ENCODE measurements around the gene HIPK1. TPM values are rescaled to one million over a fixed set of nuclear protein-coding genes. Genes with fewer than 3 reads are reported as not detected.
"Not testable (repeated sequence)": the region's sequence is repeated elsewhere in the genome, so short reads cannot be mapped to it uniquely, and the experiment has no call there.

Gene HIPK1
- total RNA-seq, 2 donors from 2014 or later, result 50.1 to 58.1 TPM

DNA sequence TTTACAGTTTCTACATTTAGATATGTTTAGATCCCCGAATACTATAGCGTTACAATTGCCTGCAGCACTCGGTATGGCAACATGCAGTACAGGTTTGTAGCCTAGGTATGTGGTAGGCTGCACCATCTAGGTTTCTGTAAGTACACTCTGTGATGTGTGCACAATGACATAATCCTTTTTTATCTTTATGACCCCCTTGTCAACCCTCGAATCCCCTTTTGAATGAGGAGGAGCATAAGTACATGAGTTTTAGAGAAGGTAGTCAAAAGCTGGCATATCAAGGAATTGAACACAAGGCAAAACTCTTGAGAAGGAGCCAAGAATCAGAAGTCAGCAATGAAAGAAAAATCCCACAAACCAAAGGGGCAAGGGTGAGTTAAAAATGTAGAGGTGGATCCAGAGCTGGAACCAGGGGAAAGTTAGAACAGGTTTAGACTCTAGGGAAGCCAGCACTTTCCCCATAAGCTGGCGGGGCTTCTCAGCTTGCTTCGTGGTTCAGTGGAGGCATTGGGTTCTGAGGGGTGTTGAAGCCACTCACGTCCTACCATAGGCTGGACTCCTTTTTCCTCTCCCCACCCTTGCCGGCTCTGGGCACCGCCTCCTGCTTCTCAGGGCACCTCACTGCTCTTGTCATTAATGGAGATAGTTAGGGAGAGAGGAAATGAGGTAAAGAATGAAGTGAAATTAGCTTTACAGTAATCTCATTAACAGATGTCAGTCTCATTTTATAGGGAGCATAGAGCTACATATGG lies 81.5 kb downstream of the HIPK1 start:
- Histone ChIP-seq H3K4me3 (no peak overlapping the region), H3K9me3 (no peaks in the 10 kb centered on the region), H3K27ac (no peak overlapping the region), H3K4me1 (no peaks in the 10 kb centered on the region), H3K27me3 (no peaks in the 10 kb centered on the region), H3K36me3 (no peaks in the 10 kb centered on the region)
- TF ChIP-seq, protein P1, sequence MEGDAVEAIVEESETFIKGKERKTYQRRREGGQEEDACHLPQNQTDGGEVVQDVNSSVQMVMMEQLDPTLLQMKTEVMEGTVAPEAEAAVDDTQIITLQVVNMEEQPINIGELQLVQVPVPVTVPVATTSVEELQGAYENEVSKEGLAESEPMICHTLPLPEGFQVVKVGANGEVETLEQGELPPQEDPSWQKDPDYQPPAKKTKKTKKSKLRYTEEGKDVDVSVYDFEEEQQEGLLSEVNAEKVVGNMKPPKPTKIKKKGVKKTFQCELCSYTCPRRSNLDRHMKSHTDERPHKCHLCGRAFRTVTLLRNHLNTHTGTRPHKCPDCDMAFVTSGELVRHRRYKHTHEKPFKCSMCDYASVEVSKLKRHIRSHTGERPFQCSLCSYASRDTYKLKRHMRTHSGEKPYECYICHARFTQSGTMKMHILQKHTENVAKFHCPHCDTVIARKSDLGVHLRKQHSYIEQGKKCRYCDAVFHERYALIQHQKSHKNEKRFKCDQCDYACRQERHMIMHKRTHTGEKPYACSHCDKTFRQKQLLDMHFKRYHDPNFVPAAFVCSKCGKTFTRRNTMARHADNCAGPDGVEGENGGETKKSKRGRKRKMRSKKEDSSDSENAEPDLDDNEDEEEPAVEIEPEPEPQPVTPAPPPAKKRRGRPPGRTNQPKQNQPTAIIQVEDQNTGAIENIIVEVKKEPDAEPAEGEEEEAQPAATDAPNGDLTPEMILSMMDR (IDR thresholded peaks at IDR 0.05), result no peak
- no peak for DNase-seq (ENCODE audit: low spot score)

DNA sequence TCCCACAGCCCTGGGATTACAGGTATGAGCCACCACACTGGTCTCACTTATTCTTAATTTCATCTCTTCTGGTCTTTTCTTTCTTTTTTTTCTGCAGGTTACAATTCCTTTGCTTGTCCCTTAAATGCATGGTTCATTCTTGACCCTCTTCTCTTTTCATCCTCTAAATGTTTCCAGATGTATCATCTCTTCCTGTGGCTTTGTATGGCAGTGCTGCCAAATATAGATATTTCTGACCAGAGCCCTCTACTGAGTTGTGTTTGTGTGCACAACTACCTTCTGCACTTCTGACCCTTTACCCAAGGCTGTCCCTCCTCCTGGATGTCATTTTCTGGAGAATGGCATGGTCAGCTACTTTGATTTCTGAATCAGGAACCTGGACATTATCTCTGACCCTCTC lies 82.7 kb downstream of the HIPK1 start:
- Histone ChIP-seq H3K9me3 (no peaks in the 10 kb centered on the region), H3K36me3 (no peaks in the 10 kb centered on the region), H3K27ac (no peak overlapping the region), H3K4me1 (no peaks in the 10 kb centered on the region), H3K27me3 (no peaks in the 10 kb centered on the region), H3K4me3 (no peak overlapping the region)
- TF ChIP-seq, protein P1 (IDR thresholded peaks at IDR 0.05), result no peak
- no peak for DNase-seq (ENCODE audit: low spot score)

DNA sequence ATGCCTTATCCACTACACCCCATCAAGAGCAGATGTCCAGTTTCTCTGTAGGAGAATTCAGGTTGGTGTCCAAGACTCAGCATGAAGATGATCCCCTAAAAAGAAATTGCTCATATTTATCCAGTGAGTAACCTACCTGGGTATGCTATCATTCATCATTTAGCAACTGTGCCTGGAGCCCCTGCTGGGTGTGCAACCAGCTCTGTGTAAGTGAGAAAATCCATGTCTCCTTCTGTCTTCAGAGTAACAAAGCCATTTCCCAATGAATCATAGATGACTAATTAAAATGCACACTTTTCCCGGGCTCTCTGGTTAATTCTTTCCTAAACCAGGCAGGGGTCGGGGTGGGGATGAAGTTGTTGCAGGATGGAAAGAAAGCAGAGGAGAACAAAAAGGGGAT lies 86.0 kb downstream of the HIPK1 start:
- no peaks in the 10 kb centered on the region for H3K27me3 ChIP-seq
- H3K36me3 ChIP-seq, result no peaks in the 10 kb centered on the region
- no peaks in the 10 kb centered on the region for H3K4me1 ChIP-seq
- H3K27ac ChIP-seq, result no peak overlapping the region
- TF ChIP-seq, protein P1 (IDR thresholded peaks at IDR 0.05), result no peak
- no peak for DNase-seq (ENCODE audit: low spot score)
- no peaks in the 10 kb centered on the region for H3K9me3 ChIP-seq
- no peak overlapping the region for H3K4me3 ChIP-seq

DNA sequence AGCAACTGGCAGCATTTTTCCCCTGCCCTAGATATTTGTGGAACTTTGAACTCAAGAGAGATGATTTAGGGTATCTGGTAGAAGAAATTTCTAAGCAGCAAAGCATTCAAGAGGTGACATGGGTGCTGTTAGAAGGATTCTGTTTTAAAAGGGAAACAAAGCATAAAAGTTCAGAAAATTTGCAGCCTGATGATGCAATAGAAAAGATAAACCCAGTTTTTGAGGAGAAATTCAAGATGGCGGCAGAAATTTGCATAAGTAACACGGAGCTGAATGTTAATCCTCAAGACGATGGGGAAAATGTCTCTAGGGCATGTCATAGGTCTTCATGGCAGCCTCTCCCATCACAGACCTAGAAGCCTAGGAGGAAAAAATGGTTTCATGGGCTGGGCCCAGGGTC lies 90.6 kb downstream of the HIPK1 start:
- H3K9me3 ChIP-seq; H3K4me3 ChIP-seq; H3K36me3 ChIP-seq; H3K4me1 ChIP-seq; DNase-seq (ENCODE audit: low spot score); H3K27ac ChIP-seq; H3K27me3 ChIP-seq: not testable (repeated sequence)

DNA sequence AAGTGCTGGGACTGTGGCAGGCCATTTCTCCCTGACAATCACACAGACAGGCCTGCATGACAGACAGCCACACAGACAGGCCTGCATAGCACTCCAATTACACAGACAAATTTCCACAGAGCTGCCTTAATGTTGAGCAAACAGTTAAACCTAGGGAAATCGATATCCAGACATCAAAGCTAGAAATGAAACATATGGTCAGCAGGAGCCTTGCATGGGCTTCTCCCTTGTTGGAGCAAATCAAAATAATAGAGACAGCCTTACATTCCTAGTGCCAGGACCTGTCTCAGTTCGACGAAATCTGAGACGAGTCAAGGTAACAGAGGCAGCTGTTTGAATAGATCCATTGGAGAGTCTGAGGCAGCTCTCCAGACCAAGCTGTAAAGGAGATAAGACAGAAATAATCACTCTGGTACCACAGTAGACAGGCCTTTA lies 92.6 kb downstream of the HIPK1 start:
- TF ChIP-seq, protein P1 (IDR thresholded peaks at IDR 0.05), result no peak
- no peaks in the 10 kb centered on the region for H3K9me3 ChIP-seq
- H3K4me1 ChIP-seq, result no peaks in the 10 kb centered on the region
- H3K27ac ChIP-seq, result no peak overlapping the region
- no peaks in the 10 kb centered on the region for H3K27me3 ChIP-seq
- no peak overlapping the region for H3K4me3 ChIP-seq
- DNase-seq (ENCODE audit: low spot score), result no peak
- no peaks in the 10 kb centered on the region for H3K36me3 ChIP-seq

DNA sequence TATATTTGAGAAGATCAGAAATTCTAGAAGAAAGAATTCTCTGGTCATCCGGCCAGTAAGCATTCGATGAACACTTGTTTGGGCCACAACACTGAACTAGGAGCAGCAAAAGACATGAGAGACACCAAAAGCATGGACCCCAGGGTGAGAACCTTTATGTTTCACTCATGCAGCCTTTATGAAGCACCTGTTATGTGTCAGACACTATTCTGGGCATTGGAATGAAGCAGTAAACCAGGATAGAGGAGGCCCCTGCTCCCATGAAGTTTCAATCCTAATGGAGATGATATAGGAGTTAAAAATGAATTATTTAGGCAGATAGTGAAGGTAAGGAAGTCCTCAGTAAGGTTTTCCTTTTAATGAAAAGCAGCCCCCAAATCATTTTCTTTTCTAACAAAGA lies 93.8 kb downstream of the HIPK1 start:
- TF ChIP-seq, protein P1 (IDR thresholded peaks at IDR 0.05), result no peak
- Histone ChIP-seq H3K27me3 (no peaks in the 10 kb centered on the region), H3K4me3 (no peak overlapping the region), H3K9me3 (no peaks in the 10 kb centered on the region), H3K27ac (no peak overlapping the region), H3K4me1 (no peaks in the 10 kb centered on the region), H3K36me3 (no peaks in the 10 kb centered on the region)
- DNase-seq (ENCODE audit: low spot score), result no peak

Data from right atrium auricular region (tissue), 2 donors.